Aorta (tissue), 5 donors: ENCODE data around the gene HMGCLL1. TPM values are rescaled to one million over a fixed set of nuclear protein-coding genes. Genes with fewer than 3 reads are reported as not detected.

ENCODE experiments used
- ATAC-seq: fragments of 200-7000 bp; cut with Tn5 transposase; one replicate; pipeline ENCODE4 v1.9.1; 2022; ENCODE audit warnings: moderate library complexity; ENCODE audit not compliant: low FRiP score
- DNase-seq, 2 donors: peaks; one replicate each; pipeline ENCODE4 v3.0.0-alpha.2; 2020
- H3K27ac ChIP-seq, 2 donors: one replicate each; pipeline ENCODE4 v1.5.1; 2013; ENCODE audit warnings: low read length in 2 of 2, mild to moderate bottlenecking in 2 of 2, moderate library complexity in 2 of 2, control low read depth in 1 of 2, inconsistent platforms in 1 of 2, low read depth in 1 of 2
- H3K27me3 ChIP-seq, 2 donors: one replicate each; pipeline ENCODE4 v1.6.1; 2013; ENCODE audit warnings: control low read depth in 1 of 2, low read length in 1 of 2, mild to moderate bottlenecking in 1 of 2, moderate library complexity in 1 of 2; ENCODE audit not compliant: insufficient read depth in 2 of 2, control insufficient read depth in 1 of 2
- H3K36me3 ChIP-seq, 2 donors: one replicate each; pipeline ENCODE4 v1.6.1; 2013; ENCODE audit warnings: control low read depth in 1 of 2, low read length in 1 of 2, mild to moderate bottlenecking in 1 of 2; ENCODE audit not compliant: insufficient read depth in 2 of 2, control insufficient read depth in 1 of 2
- H3K4me1 ChIP-seq, 2 donors: one replicate each; pipeline ENCODE4 v1.6.1; 2013; ENCODE audit warnings: low read length in 2 of 2, control low read depth in 1 of 2, mild to moderate bottlenecking in 1 of 2, moderate library complexity in 1 of 2; ENCODE audit not compliant: insufficient read depth in 2 of 2, control insufficient read depth in 1 of 2
- H3K4me3 ChIP-seq, 2 donors: one replicate each; pipeline ENCODE4 v1.5.1; 2013; ENCODE audit warnings: low read length in 2 of 2, control low read depth in 1 of 2, mild to moderate bottlenecking in 1 of 2
- H3K9me3 ChIP-seq: one replicate; pipeline ENCODE4 v1.6.1; 2013; ENCODE audit warnings: mild to moderate bottlenecking, low read length; ENCODE audit not compliant: control insufficient read depth
- WGBS, 2 donors: extraction: QIAGEN DNeasy Blood & Tissue Kit; methylation state at CpG; one replicate each; pipeline ENCODE4 v1.1.7; 2013; 5-methylcytosine and 5-hydroxymethylcytosine counted together
- intact Hi-C, 2 donors: fragments of 100-400 bp; cut with DNase I; formaldehyde crosslinking; loops; one replicate each; pipeline versions ENCODE4 v1.14.2 to v1.15.0; 2022
- polyA plus RNA-seq, 2 donors: library from polyadenylated mRNA; stranded (reverse); fragments of 200-250 nt; gene quantifications; one replicate each; pipeline ENCODE4 v1.2.3, GENCODE V29; 2013
- total RNA-seq, 2 donors: library from RNA; stranded (reverse); fragmentation: NEBNext Ultra II Directional; extraction: Animal tissue kit (Norgen Biotek cat#: 25700); gene quantifications; one replicate each; pipeline ENCODE4 v1.2.1, GENCODE V29; 2021
- donor health status: healthy with polysubstance abuse.
- donor health status: Bipolar disorder and iron deficiency.
- donor health status: DM: no; HTN: no; CAD: no.
- donor health status: DM: no; HTN: no; CAD: no.
- donor health status: DM: yes; HTN: yes; CAD: no.

Gene HMGCLL1
- total and polyA plus RNA-seq, 4 donors = 0.29 to 1.5 (median 0.63) TPM

DNA sequence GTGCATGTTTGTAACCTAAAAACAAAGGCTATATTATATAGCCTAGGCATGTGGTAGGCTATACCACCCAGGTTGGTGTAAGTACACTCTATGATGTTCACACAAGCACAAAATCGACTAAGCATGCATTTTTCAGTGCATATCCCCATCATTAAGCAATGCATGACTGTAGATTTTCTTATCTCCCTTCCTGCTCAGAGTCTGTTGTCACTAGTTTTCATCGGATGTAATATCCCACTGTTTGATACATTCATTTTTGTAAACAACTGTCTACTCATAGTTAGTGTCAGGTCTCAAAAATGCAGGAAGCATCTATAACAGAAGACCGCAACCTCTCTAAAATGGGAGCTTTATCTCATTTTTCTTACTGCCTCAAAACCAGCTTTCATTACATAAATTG lies 181.0 kb downstream of the HMGCLL1 start:
- Histone ChIP-seq H3K4me3 (no peak overlapping the region), H3K27ac (no peak overlapping the region), H3K36me3 (no peaks in the 10 kb centered on the region), H3K27me3 (no peaks in the 10 kb centered on the region), H3K9me3 (no peaks in the 10 kb centered on the region), H3K4me1 (no peaks in the 10 kb centered on the region)
- DNase-seq (no peak), ATAC-seq (no peak)
- intact Hi-C loops = no loop called here
- 64 to 70% methylated on average over 3 of the region's 3 CpGs for WGBS, 2 donors

DNA sequence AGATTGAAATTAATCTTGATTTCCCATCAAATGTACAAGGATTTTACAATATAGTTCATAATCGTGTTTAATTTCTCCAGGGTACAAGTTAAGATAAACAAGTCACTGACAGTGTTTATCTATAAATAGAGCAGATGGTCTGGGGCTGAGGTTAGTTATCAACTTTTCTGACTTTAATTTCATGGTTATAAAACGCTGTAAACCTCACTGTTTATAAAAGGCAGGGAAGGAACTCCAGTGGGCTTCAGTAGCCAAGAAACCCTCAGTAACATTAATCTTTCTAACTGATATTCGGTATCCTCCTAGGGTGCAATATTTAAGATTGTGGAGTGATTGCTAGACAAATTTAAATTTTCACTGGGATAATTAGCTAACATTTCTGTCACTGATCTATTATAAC lies 183.1 kb downstream of the HMGCLL1 start:
- Histone ChIP-seq H3K36me3 (no peaks in the 10 kb centered on the region), H3K27ac (no peak overlapping the region), H3K4me1 (no peaks in the 10 kb centered on the region), H3K27me3 (no peaks in the 10 kb centered on the region), H3K9me3 (no peaks in the 10 kb centered on the region), H3K4me3 (no peak overlapping the region)
- intact Hi-C loops = no loop called here
- no peak for DNase-seq
- ATAC-seq = no peak
- 22 to 24% methylated on average over 3 of the region's 3 CpGs for WGBS, 2 donors

DNA sequence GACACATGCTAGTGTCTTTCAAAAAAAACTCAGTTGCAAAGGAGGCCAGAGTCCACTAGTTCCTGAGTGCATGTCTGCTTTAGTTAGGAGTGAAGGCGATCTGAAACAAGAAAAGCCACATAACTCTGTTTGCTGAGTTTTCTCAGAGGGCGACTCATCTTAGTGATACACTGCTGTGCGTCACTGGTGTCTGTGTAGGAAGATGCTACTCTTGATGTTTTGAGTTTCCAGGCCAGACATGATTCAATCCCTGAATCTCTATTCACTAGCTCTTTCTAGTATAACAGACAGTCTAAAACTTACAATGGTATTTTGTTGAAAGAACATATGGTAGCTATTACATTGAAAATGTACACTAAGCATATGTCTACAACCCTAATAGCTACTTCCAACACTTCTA lies 190.8 kb downstream of the HMGCLL1 start:
- H3K4me3 ChIP-seq = no peak overlapping the region
- no peaks in the 10 kb centered on the region for H3K27me3 ChIP-seq
- ATAC-seq (no peak), DNase-seq (no peak)
- no peaks in the 10 kb centered on the region for H3K9me3 ChIP-seq
- H3K27ac ChIP-seq = no peak overlapping the region
- whole genome bisulfite sequencing, 2 donors = 86 to 89% methylated on average over 3 of the region's 3 CpGs
- no peaks in the 10 kb centered on the region for H3K4me1 ChIP-seq
- intact Hi-C loops = no loop called here
- no peaks in the 10 kb centered on the region for H3K36me3 ChIP-seq
